GM23338 (cell line): ENCODE data around the gene TRIM24. TPM values are rescaled to one million over a fixed set of nuclear protein-coding genes. Genes with fewer than 3 reads are reported as not detected.
A peak's percentile ranks its signal among the peaks of the same experiment; 100 is the strongest.

ENCODE experiments used
- ATAC-seq: fragments of 200-7000 bp; cut with Tn5 transposase; 3 replicates; pipeline ENCODE4 v1.9.1; 2020
- DNase-seq: peaks from one replicate; pipeline ENCODE4 v3.0.0-alpha.2; 2015; ENCODE audit warnings: low spot score
- H2AFZ ChIP-seq: fragments of 200-600 bp; sonication (generic); 2 replicates; pipeline ENCODE4 v1.8.0; 2016; ENCODE audit warnings: antibody characterized with exemption, mild to moderate bottlenecking, moderate library complexity
- H3F3A ChIP-seq: fragments of 200-600 bp; sonication (generic); replicated peaks from 2 replicates; pipeline ENCODE4 v1.8.0; 2017; ENCODE audit warnings: antibody characterized with exemption, mixed run types, low read depth
- H3K27ac ChIP-seq: fragments of 200-600 bp; sonication (generic); 2 replicates; pipeline ENCODE4 v1.6.1; 2016; ENCODE audit warnings: low read depth
- H3K27me3 ChIP-seq: fragments of 200-600 bp; sonication (generic); 2 replicates; pipeline ENCODE4 v1.8.0; 2016; ENCODE audit warnings: mild to moderate bottlenecking, mixed run types, moderate library complexity; ENCODE audit not compliant: insufficient read depth
- H3K36me3 ChIP-seq: fragments of 200-600 bp; sonication (generic); 2 replicates; pipeline ENCODE4 v1.8.0; 2016; ENCODE audit warnings: mild to moderate bottlenecking; ENCODE audit not compliant: insufficient read depth
- H3K4me1 ChIP-seq: fragments of 200-600 bp; sonication (generic); 2 replicates; pipeline ENCODE4 v1.8.0; 2016; ENCODE audit warnings: mild to moderate bottlenecking, moderate library complexity; ENCODE audit not compliant: insufficient read depth
- H3K4me2 ChIP-seq: fragments of 200-600 bp; sonication (generic); 2 replicates; pipeline ENCODE4 v1.7.1; 2017; ENCODE audit warnings: mixed run types
- H3K4me3 ChIP-seq: fragments of 200-600 bp; sonication (generic); 2 replicates; pipeline ENCODE4 v1.6.1; 2016; ENCODE audit warnings: mixed run types
- H3K79me2 ChIP-seq: fragments of 200-600 bp; sonication (generic); replicated peaks from 2 replicates; pipeline ENCODE4 v1.8.0; 2017; ENCODE audit warnings: mild to moderate bottlenecking; ENCODE audit not compliant: insufficient read depth
- H3K9me2 ChIP-seq: fragments of 200-600 bp; sonication (generic); 2 replicates; pipeline ENCODE4 v1.8.0; 2017; ENCODE audit not compliant: insufficient read depth
- H4K20me1 ChIP-seq: fragments of 200-600 bp; sonication (generic); replicated peaks from 2 replicates; pipeline ENCODE4 v1.8.0; 2017; ENCODE audit warnings: mild to moderate bottlenecking; ENCODE audit not compliant: insufficient read depth
- H3K27ac Mint-ChIP-seq: 2 replicates; pipeline ENCODE4 v1.8.0; 2020; ENCODE audit warnings: inconsistent platforms, mild to moderate bottlenecking, moderate library complexity, mixed read lengths
- H3K27me3 Mint-ChIP-seq: 3 replicates; pipeline ENCODE4 v1.8.0; 2022; ENCODE audit warnings: low read depth, mild to moderate bottlenecking, moderate library complexity, mixed read lengths, inconsistent platforms; ENCODE audit not compliant: insufficient read depth, poor library complexity
- H3K36me3 Mint-ChIP-seq: 3 replicates; pipeline ENCODE4 v1.8.0; 2021; ENCODE audit warnings: low read depth, mild to moderate bottlenecking, inconsistent platforms, moderate library complexity, mixed read lengths
- H3K4me1 Mint-ChIP-seq: 3 replicates; pipeline ENCODE4 v1.8.0; 2020; ENCODE audit warnings: mild to moderate bottlenecking, inconsistent platforms, mixed read lengths
- H3K4me3 Mint-ChIP-seq: 3 replicates; pipeline ENCODE4 v1.8.0; 2021; ENCODE audit warnings: moderate library complexity, mild to moderate bottlenecking, inconsistent platforms, mixed read lengths
- H3K9me3 Mint-ChIP-seq: 3 replicates; pipeline ENCODE4 v1.8.0; 2020; ENCODE audit warnings: moderate library complexity, mild to moderate bottlenecking, inconsistent platforms, mixed read lengths
- CREB1 ChIP-seq: fragments of 250-450 bp; sonication (Bioruptor Pico); IDR thresholded peaks from 2 replicates; pipeline ENCODE4 v1.5.0; 2020; ENCODE audit warnings: low read depth, mild to moderate bottlenecking, moderate library complexity
- ETS1 ChIP-seq: IDR thresholded peaks from 2 replicates; pipeline ENCODE4 v1.6.1; 2016; ENCODE audit warnings: antibody characterized with exemption
- EZH2 ChIP-seq: fragments of 200-600 bp; sonication (generic); IDR thresholded peaks from one replicate; pipeline ENCODE4 v1.8.0; 2017; ENCODE audit warnings: antibody characterized with exemption, mild to moderate bottlenecking, low read depth; ENCODE audit not compliant: unreplicated experiment
- EZH2phosphoT487 ChIP-seq: fragments of 200-600 bp; sonication (generic); IDR thresholded peaks from one replicate; pipeline ENCODE4 v1.8.1; 2018; ENCODE audit warnings: antibody characterized with exemption; ENCODE audit not compliant: unreplicated experiment
- JUNB ChIP-seq: IDR thresholded peaks from one replicate; pipeline ENCODE4 v1.6.1; 2016; ENCODE audit warnings: antibody characterized with exemption; ENCODE audit not compliant: unreplicated experiment
- NANOG ChIP-seq: IDR thresholded peaks from 2 replicates; pipeline ENCODE4 v1.6.1; 2016; ENCODE audit warnings: antibody characterized with exemption, borderline replicate concordance
- POLR2AphosphoS5 ChIP-seq: IDR thresholded peaks from 2 replicates; pipeline ENCODE4 v1.6.1; 2016; ENCODE audit warnings: antibody characterized with exemption, low read depth
- REST ChIP-seq: IDR thresholded peaks from one replicate; pipeline ENCODE4 v1.6.1; 2018; ENCODE audit warnings: antibody characterized with exemption; ENCODE audit not compliant: unreplicated experiment
- STAT1 ChIP-seq: IDR thresholded peaks from one replicate; pipeline ENCODE4 v1.6.1; 2016; ENCODE audit warnings: antibody characterized with exemption; ENCODE audit not compliant: unreplicated experiment
- ZNF114 ChIP-seq: fragments of 250-450 bp; sonication (Bioruptor Pico); IDR thresholded peaks from 2 replicates; pipeline ENCODE4 v1.5.0; 2020; ENCODE audit warnings: mild to moderate bottlenecking, moderate library complexity
- ZNF331 ChIP-seq: fragments of 250-450 bp; sonication (Bioruptor Pico); IDR thresholded peaks from 2 replicates; pipeline ENCODE4 v1.5.0; 2020; ENCODE audit warnings: low read depth, mild to moderate bottlenecking, moderate library complexity
- polyA plus RNA-seq: library from polyadenylated mRNA; unstranded; fragments of >200 nt; fragmentation: Nextera tagmentation; extraction: Ambion mirVana; gene quantifications from 2 replicates; pipeline ENCODE4 v1.2.1, GENCODE V29; 2016
- total RNA-seq: library from RNA; depleted of rRNA; stranded (reverse); fragments of >200 nt; shearing (Covaris generic); gene quantifications from 2 replicates; pipeline ENCODE4 v1.2.3, GENCODE V29; 2014
- TF ChIP-seq, protein P1 (sequence below), 2 experiments: fragments of 200-600 bp in 1 of 2; sonication (generic) in 1 of 2; conservative IDR thresholded peaks; 2 replicates each; pipeline versions ENCODE4 v1.5.1 to v1.6.1; 2016 to 2017; ENCODE audit warnings: antibody characterized with exemption in 2 of 2, low read depth in 2 of 2, mild to moderate bottlenecking in 2 of 2, moderate library complexity in 1 of 2

The TRIM24 gene
- total and polyA plus RNA-seq, 2 experiments from 2014 or later, result 67.0 to 120 TPM

DNA sequence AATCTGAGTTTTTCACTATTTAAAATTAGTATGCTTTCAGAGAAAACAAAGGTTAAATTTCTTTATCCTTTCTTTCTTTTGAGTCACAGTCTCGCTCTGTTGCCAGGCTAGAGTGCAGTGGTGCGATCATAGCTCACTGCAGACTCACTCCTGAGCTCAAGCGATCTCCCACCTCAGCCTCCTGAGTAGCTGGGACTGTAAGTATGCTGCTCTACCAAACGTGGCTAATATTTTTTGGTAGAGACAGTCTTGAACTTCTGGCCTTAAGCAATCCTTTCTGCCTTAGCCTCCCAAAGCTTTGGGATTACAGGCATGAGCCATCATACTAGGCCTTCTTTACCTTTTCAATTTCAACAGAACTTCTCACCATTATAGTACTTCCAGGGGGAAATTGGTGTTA is 113.7 kb downstream of the TRIM24 start (continued):
- TF ChIP-seq, protein P1, sequence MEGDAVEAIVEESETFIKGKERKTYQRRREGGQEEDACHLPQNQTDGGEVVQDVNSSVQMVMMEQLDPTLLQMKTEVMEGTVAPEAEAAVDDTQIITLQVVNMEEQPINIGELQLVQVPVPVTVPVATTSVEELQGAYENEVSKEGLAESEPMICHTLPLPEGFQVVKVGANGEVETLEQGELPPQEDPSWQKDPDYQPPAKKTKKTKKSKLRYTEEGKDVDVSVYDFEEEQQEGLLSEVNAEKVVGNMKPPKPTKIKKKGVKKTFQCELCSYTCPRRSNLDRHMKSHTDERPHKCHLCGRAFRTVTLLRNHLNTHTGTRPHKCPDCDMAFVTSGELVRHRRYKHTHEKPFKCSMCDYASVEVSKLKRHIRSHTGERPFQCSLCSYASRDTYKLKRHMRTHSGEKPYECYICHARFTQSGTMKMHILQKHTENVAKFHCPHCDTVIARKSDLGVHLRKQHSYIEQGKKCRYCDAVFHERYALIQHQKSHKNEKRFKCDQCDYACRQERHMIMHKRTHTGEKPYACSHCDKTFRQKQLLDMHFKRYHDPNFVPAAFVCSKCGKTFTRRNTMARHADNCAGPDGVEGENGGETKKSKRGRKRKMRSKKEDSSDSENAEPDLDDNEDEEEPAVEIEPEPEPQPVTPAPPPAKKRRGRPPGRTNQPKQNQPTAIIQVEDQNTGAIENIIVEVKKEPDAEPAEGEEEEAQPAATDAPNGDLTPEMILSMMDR (conservative IDR thresholded peaks at IDR 0.05; ENCODE audit: low read depth in 2 of 2), result no peak

DNA sequence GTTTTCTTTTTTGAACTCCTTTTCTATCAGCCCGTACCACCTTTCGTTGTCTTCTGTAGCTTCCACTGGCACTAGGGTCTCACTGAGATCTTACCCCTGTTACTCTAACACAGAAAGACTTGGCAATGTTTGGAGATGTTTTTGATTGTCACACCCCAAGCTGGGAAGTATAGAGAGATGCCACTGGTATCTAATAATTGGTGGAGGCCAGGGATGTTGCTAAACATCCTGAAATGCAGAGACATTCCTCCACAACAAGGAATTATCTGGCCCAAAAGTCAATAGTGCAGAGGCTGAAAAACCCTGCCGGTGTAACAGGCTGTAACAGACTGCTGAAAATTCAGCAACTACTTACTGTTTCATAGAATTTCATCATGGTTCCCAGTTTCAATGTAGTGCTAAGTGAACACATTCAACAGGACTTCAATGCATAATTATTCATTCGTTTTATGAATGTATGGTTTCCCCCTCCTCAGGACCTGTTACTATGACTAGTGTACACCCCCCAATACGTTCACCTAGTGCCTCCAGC is 115.9 kb downstream of the TRIM24 start:
- no peak for ATAC-seq
- Histone ChIP-seq H3K79me2 (peaks cover 11% of the 10 kb centered on the region), H3K27ac (0 out of 2 replicates have a peak overlapping the region, but pooled peaks have one; percentile 24), H3K4me1 (no peaks in the 10 kb centered on the region), H2AFZ (no peak overlapping the region), H3K4me2 (no peak overlapping the region), H4K20me1 (no peaks in the 10 kb centered on the region), H3K36me3 (peaks cover 83% of the 10 kb centered on the region), H3F3A (0 out of 2 replicates have a peak, but pooled peaks cover 9% of the 10 kb centered on the region), H3K4me3 (no peak overlapping the region), H3K27me3 (no peaks in the 10 kb centered on the region), H3K9me2 (no peaks in the 10 kb centered on the region)
- peak overlapping the region; percentile 17; the same call in 1 of the 2 replicates for H3K27ac Mint-ChIP-seq
- peaks cover 1% of the 10 kb centered on the region for H3K27me3 Mint-ChIP-seq
- peaks cover 3% of the 10 kb centered on the region; the same call in 1 of the 3 replicates for H3K4me1 Mint-ChIP-seq
- no peaks in the 10 kb centered on the region for H3K9me3 Mint-ChIP-seq
- H3K4me3 Mint-ChIP-seq, result no peak overlapping the region
- H3K36me3 Mint-ChIP-seq, result peaks cover 87% of the 10 kb centered on the region
- DNase-seq, result no peak
- no peak for TF ChIP-seq REST
- TF ChIP-seq ZNF114, result no peak
- TF ChIP-seq ZNF331 (CRISPR knock-in tag), result no peak
- no peak for TF ChIP-seq ETS1
- no peak for TF ChIP-seq NANOG
- no peak for TF ChIP-seq JUNB
- no peak for TF ChIP-seq EZH2
- no peak for TF ChIP-seq STAT1
- TF ChIP-seq, protein P1 (conservative IDR thresholded peaks at IDR 0.05; ENCODE audit: low read depth in 2 of 2), result no peak
- TF ChIP-seq CREB1 (CRISPR knock-in tag), result no peak
- TF ChIP-seq POLR2AphosphoS5, result no peak
- no peak for TF ChIP-seq EZH2phosphoT487
